Esophagus muscularis mucosa (tissue), 3 donors: Measurements from ENCODE around the gene SLC1A4.

ENCODE experiments used
- CTCF ChIP-seq, 3 experiments: fragments of 200-600 bp in 2 of 3; fragments of 450-650 bp in 1 of 3; sonication (generic) in 2 of 3; IDR thresholded peaks; one replicate each; pipeline ENCODE4 v1.5.1; 2017 to 2019; ENCODE audit warnings: antibody characterized with exemption in 3 of 3, mild to moderate bottlenecking in 2 of 3, moderate library complexity in 1 of 3
- EP300 ChIP-seq: sonication (generic); formaldehyde crosslinking; IDR thresholded peaks from one replicate; pipeline ENCODE4 v1.6.1; 2017; ENCODE audit warnings: antibody characterized with exemption

- TF ChIP-seq CTCF (IDR thresholded peaks at IDR 0.05): peak in 1 of 3 experiments; percentile 23
- no peak for TF ChIP-seq EP300
These were observed 10.5 kb upstream of the SLC1A4 start for GRCh38 chr2:64978514-64979268.
